Adrenal gland (tissue), 12 donors: Measurements from ENCODE around the gene ADAMTS13. TPM values are rescaled to one million over a fixed set of nuclear protein-coding genes. Genes with fewer than 3 reads are reported as not detected.

Experiments used
- DNase-seq, 7 donors: peaks; one replicate each; pipeline ENCODE4 v3.0.0-alpha.2; 2019 to 2020
- H3K27ac ChIP-seq, 5 donors: fragments of 200-600 bp; sonication (generic) in 4 of 5; 1 replicate in 3 of 5; 2 replicates in 2 of 5; pipeline versions ENCODE4 v1.5.1 to v1.8.0; 2016 to 2020; ENCODE audit warnings: mild to moderate bottlenecking in 1 of 5
- H3K27me3 ChIP-seq: fragments of 200-600 bp; 2 replicates; pipeline ENCODE4 v1.8.0; 2021
- H3K36me3 ChIP-seq, 2 donors: fragments of 200-600 bp; replicated peaks in 1 of 2; 1 replicate in 1 of 2; 2 replicates in 1 of 2; pipeline versions ENCODE4 v1.5.1 to v1.8.0; 2018 to 2022
- H3K4me1 ChIP-seq, 2 donors: fragments of 200-600 bp; replicated peaks in 1 of 2; 1 replicate in 1 of 2; 2 replicates in 1 of 2; pipeline versions ENCODE4 v1.5.1 to v1.8.0; 2018 to 2021
- H3K4me3 ChIP-seq, 4 donors: fragments of 200-600 bp; sonication (generic) in 3 of 4; one replicate each; pipeline ENCODE4 v1.5.1; 2016 to 2018
- H3K9me3 ChIP-seq, 3 donors: fragments of 200-600 bp; sonication (generic) in 1 of 3; replicated peaks in 1 of 3; 1 replicate in 2 of 3; 2 replicates in 1 of 3; pipeline versions ENCODE4 v1.5.1 to v1.8.0; 2016 to 2021
- POLR2A ChIP-seq, 2 donors: fragments of 450-650 bp; IDR thresholded peaks; one replicate each; pipeline ENCODE4 v1.6.1; 2017; ENCODE audit warnings: antibody characterized with exemption in 2 of 2, mild to moderate bottlenecking in 2 of 2, moderate library complexity in 1 of 2
- WGBS, 4 donors: extraction: QIAGEN DNeasy Blood & Tissue Kit in 2 of 4; methylation state at CpG; one replicate each; pipeline versions ENCODE4 v1.1.5 to v1.1.7; 2013 to 2017; 5-methylcytosine and 5-hydroxymethylcytosine counted together
- intact Hi-C, 2 donors: fragments of 100-400 bp; cut with DNase I; formaldehyde crosslinking; loops; one replicate each; pipeline versions ENCODE4 v1.14.1 to v1.15.0; 2022 to 2023
- polyA plus RNA-seq, 3 donors: library from polyadenylated mRNA; stranded (reverse); fragments of 200-250 nt in 2 of 3; fragments of 350-450 nt in 1 of 3; fragmentation: Illumina TruSeq in 1 of 3; extraction: RNeasy Lipid Tissue Mini Kit (QIAGEN cat#74804) in 1 of 3; gene quantifications; one replicate each; pipeline ENCODE4 v1.2.3, GENCODE V29; 2013 to 2014
- total RNA-seq, 9 donors: library from RNA; depleted of rRNA in 4 of 9; stranded (reverse); fragments of >200 nt in 4 of 9; fragments of 120-200 nt in 1 of 9; fragmentation: NEBNext Ultra II Directional in 1 of 9; extraction: Animal tissue kit (Norgen Biotek cat#: 25700) in 1 of 9; gene quantifications; one replicate each; pipeline versions ENCODE4 v1.1.0 to v1.2.4, GENCODE V29; 2013 to 2023
- TF ChIP-seq, protein P1 (sequence below), 6 experiments: fragments of 450-650 bp in 4 of 6; fragments of 200-600 bp in 2 of 6; sonication (generic) in 1 of 6; IDR thresholded peaks; 1 replicate in 5 of 6; 2 replicates in 1 of 6; pipeline versions ENCODE4 v1.5.1 to v1.8.0; 2016 to 2021; ENCODE audit warnings: antibody characterized with exemption in 6 of 6, mild to moderate bottlenecking in 2 of 6, moderate library complexity in 1 of 6
- donor health status: healthy with polysubstance abuse.
- donor health status: Bipolar disorder and iron deficiency.
- donor health status: DM: yes; HTN: yes; CAD: no.
- donor health status: DM: no; HTN: no; CAD: no.
- donor health status: DM: no; HTN: no; CAD: no.
- donor health status: DM: yes; HTN: yes; CAD: no.

Gene ADAMTS13
- total and polyA plus RNA-seq, 12 donors = 0.15 to 19.9 (median 2.0) TPM

DNA sequence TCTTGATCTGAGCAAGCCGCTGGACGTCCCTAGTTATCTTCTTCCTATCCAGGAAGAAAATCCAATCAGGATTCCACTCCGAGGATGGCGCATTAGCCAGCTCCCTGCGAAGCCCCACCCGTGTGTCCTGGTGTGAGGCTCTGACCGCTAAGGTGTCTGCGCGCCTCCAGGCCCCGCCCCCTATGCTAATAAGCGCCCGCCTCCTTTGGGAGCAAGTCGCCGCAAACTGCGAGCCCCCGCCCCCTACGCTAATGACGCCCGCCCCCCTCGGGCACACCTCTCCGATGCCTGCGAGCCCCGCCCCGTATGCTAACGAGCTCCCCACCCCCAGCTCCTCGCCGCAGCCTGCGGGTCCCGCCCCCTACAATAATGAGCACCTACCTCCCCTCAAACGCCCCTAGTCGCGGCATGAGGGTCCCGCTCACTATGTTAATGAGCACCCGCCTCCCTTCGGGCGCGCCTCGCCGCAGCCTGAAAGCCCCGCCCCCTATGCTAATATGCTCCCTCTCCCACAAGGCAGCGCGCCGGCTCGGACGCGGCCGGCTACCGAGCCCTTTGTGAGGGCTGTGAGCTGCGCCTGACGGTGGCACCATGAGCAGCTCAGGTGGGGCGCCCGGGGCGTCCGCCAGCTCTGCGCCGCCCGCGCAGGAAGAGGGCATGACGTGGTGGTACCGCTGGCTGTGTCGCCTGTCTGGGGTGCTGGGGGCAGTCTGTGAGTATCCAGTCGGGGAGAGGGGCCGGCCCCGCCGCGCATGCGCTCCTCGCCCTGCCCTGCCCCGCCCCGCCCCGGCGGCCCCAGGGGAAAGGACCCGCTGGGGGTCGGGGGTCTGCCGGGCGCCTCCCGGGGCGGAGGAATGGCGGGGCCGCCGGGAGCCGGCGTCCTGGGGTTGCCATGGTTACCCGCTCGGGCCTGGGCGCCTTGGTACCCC is 37.6 kb downstream of the ADAMTS13 start, which contains the start of gene CACFD1:
TSS of gene CACFD1 (plus strand) at position 503 of the 929 bp plus-strand sequence. CDS start at position 592, 89 bp downstream.
- peaks cover 0 to 21% of the 10 kb centered on the region in 2 donors for H3K4me1 ChIP-seq
- intact Hi-C loops = no loop called here
- H3K4me3 ChIP-seq = peak within 1 kb of the TSS; percentile 38 to 91 (median 60)
- peak; percentile 97 to 99 (median 98) for DNase-seq
- no peaks in the 10 kb centered on the region for H3K36me3 ChIP-seq
- 0 to 4% (median 1%) methylated on average over 3 to 86 of the region's 86 CpGs for WGBS, 4 donors
- TF ChIP-seq POLR2A (IDR thresholded peaks at IDR 0.05) = peak; percentile 78 to 80
- TF ChIP-seq, protein P1, sequence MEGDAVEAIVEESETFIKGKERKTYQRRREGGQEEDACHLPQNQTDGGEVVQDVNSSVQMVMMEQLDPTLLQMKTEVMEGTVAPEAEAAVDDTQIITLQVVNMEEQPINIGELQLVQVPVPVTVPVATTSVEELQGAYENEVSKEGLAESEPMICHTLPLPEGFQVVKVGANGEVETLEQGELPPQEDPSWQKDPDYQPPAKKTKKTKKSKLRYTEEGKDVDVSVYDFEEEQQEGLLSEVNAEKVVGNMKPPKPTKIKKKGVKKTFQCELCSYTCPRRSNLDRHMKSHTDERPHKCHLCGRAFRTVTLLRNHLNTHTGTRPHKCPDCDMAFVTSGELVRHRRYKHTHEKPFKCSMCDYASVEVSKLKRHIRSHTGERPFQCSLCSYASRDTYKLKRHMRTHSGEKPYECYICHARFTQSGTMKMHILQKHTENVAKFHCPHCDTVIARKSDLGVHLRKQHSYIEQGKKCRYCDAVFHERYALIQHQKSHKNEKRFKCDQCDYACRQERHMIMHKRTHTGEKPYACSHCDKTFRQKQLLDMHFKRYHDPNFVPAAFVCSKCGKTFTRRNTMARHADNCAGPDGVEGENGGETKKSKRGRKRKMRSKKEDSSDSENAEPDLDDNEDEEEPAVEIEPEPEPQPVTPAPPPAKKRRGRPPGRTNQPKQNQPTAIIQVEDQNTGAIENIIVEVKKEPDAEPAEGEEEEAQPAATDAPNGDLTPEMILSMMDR (IDR thresholded peaks at IDR 0.05) = no peak
- H3K9me3 ChIP-seq = no peaks in the 10 kb centered on the region
- H3K27ac ChIP-seq = peak within 1 kb of the TSS; percentile 33 to 96 (median 92)
- no peaks in the 10 kb centered on the region for H3K27me3 ChIP-seq

GRCh38 chr9:133460405-133461175 is 38.4 kb downstream of the ADAMTS13 start:
- Histone ChIP-seq H3K4me1 (peaks cover 0 to 21% of the 10 kb centered on the region in 2 donors), H3K4me3 (peak overlapping the region in 2 of 4 donors; percentile 76 to 91), H3K27ac (peak overlapping the region; percentile 33 to 96 (median 92)), H3K27me3 (no peaks in the 10 kb centered on the region), H3K36me3 (no peaks in the 10 kb centered on the region), H3K9me3 (no peaks in the 10 kb centered on the region)
- intact Hi-C loops = no loop called here
- DNase-seq = peak; percentile 63 to 86 (median 75)
- TF ChIP-seq POLR2A (IDR thresholded peaks at IDR 0.05) = no peak
- TF ChIP-seq, protein P1 (IDR thresholded peaks at IDR 0.05) = no peak
- 6 to 21% (median 11%) methylated on average over 10 to 30 of the region's 30 CpGs for WGBS, 4 donors

DNA sequence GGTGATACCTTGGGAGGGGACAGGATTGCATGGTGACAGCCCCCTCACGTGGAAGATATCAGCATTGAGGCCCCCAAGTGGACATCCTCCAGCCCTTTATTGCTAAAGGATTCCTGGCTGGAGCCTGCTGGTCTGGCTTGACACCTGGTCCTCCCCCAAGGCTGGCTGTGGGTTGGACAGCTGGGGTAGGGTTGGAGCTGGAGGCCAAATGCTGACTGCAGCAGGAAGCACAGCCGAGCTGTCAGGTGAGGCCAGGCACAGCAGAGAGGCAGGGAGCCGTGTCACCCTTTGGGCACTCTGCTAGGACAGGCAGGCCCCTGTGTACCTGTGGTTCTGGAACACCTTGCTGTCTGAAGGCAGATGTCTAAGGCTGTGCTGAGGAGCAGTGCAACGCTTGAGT is 39.8 kb downstream of the ADAMTS13 start:
- no peaks in the 10 kb centered on the region for H3K27me3 ChIP-seq
- H3K36me3 ChIP-seq = no peaks in the 10 kb centered on the region
- H3K4me3 ChIP-seq = no peak overlapping the region
- intact Hi-C loops = no loop called here
- H3K4me1 ChIP-seq = peaks cover 0 to 21% of the 10 kb centered on the region in 2 donors
- no peaks in the 10 kb centered on the region for H3K9me3 ChIP-seq
- DNase-seq = no peak
- TF ChIP-seq POLR2A (IDR thresholded peaks at IDR 0.05) = no peak
- TF ChIP-seq, protein P1 (IDR thresholded peaks at IDR 0.05) = no peak
- H3K27ac ChIP-seq = no peak overlapping the region
- WGBS, 4 donors = 40 to 88% (median 63%) methylated on average over 1 to 4 of the region's 4 CpGs
